ENCODE measurements around the gene IFNA8.

IFNA8 gene

GRCh38 chr9:21402386-21403251 is 6.3 kb upstream of the IFNA8 start:
- no peak for TF ChIP-seq EGR1 (IDR thresholded peaks at IDR 0.05)
- TF ChIP-seq TCF12 (IDR thresholded peaks at IDR 0.05; ENCODE audit: low read depth): no peak
- no peak for TF ChIP-seq ZBTB7A (IDR thresholded peaks at IDR 0.05; ENCODE audit: low read depth)
- no peak for TF ChIP-seq NFIC (IDR thresholded peaks at IDR 0.05)
- TF ChIP-seq RAD21 (IDR thresholded peaks at IDR 0.05; ENCODE audit: low read depth): no peak
- TF ChIP-seq CEBPB (IDR thresholded peaks at IDR 0.05): no peak
- TF ChIP-seq CREB1 (IDR thresholded peaks at IDR 0.05; ENCODE audit: low read depth): no peak
- no peak for TF ChIP-seq FOXM1 (IDR thresholded peaks at IDR 0.05; ENCODE audit: borderline replicate concordance, low read depth)
- no peak for TF ChIP-seq REST (IDR thresholded peaks at IDR 0.05; ENCODE audit: low read depth)
- TF ChIP-seq MAX (IDR thresholded peaks at IDR 0.05): no peak
- no peak for TF ChIP-seq TEAD4 (IDR thresholded peaks at IDR 0.05)
- no peak for TF ChIP-seq USF1 (IDR thresholded peaks at IDR 0.05)
- TF ChIP-seq TAF1 (IDR thresholded peaks at IDR 0.05; ENCODE audit: low read depth): no peak
- no peak for TF ChIP-seq YY1 (IDR thresholded peaks at IDR 0.05; ENCODE audit: low read depth)

GRCh38 chr9:21404146-21404545 is 4.8 kb upstream of the IFNA8 start:
- TF ChIP-seq EGR1 (IDR thresholded peaks at IDR 0.05): no peak
- no peak for TF ChIP-seq TEAD4 (IDR thresholded peaks at IDR 0.05)
- TF ChIP-seq FOXM1 (IDR thresholded peaks at IDR 0.05; ENCODE audit: borderline replicate concordance, low read depth): no peak
- TF ChIP-seq TCF12 (IDR thresholded peaks at IDR 0.05; ENCODE audit: low read depth): no peak

GRCh38 chr9:21412107-21412506 is 3.2 kb downstream of the IFNA8 start:
- no peak for TF ChIP-seq EGR1 (IDR thresholded peaks at IDR 0.05)
- TF ChIP-seq ZBTB7A (IDR thresholded peaks at IDR 0.05; ENCODE audit: low read depth): no peak
- no peak for TF ChIP-seq REST (IDR thresholded peaks at IDR 0.05; ENCODE audit: low read depth)

- TF ChIP-seq FOXM1 (IDR thresholded peaks at IDR 0.05; ENCODE audit: borderline replicate concordance, low read depth): no peak
- TF ChIP-seq ZBTB7A (IDR thresholded peaks at IDR 0.05; ENCODE audit: low read depth): no peak
- TF ChIP-seq TAF1 (IDR thresholded peaks at IDR 0.05; ENCODE audit: low read depth): no peak
- TF ChIP-seq RAD21 (IDR thresholded peaks at IDR 0.05; ENCODE audit: low read depth): no peak
- TF ChIP-seq CEBPB (IDR thresholded peaks at IDR 0.05): no peak
- TF ChIP-seq NFIC (IDR thresholded peaks at IDR 0.05): no peak
- no peak for TF ChIP-seq USF1 (IDR thresholded peaks at IDR 0.05)
- TF ChIP-seq EGR1 (IDR thresholded peaks at IDR 0.05): no peak
- no peak for TF ChIP-seq REST (IDR thresholded peaks at IDR 0.05; ENCODE audit: low read depth)
- TF ChIP-seq CREB1 (IDR thresholded peaks at IDR 0.05; ENCODE audit: low read depth): no peak
- no peak for TF ChIP-seq TCF12 (IDR thresholded peaks at IDR 0.05; ENCODE audit: low read depth)
- TF ChIP-seq YY1 (IDR thresholded peaks at IDR 0.05; ENCODE audit: low read depth): no peak
- TF ChIP-seq TEAD4 (IDR thresholded peaks at IDR 0.05): no peak
- TF ChIP-seq EP300 (IDR thresholded peaks at IDR 0.05; ENCODE audit: borderline replicate concordance): no peak
- no peak for TF ChIP-seq MAX (IDR thresholded peaks at IDR 0.05)
These were observed 4.2 kb downstream of the IFNA8 start for GRCh38 chr9:21413151-21413550.
